GM12878 (cell line): ENCODE measurements around the gene PFKL. TPM values are rescaled to one million over a fixed set of nuclear protein-coding genes. Genes with fewer than 3 reads are reported as not detected.
A peak's percentile ranks its signal among the peaks of the same experiment; 100 is the strongest.

Experiments
- ATAC-seq: fragments of 200-7000 bp; cut with Tn5 transposase; 3 replicates; pipeline ENCODE4 v1.9.1; 2020; ENCODE audit warnings: mild to moderate bottlenecking, moderate library complexity
- BruUV-seq: library from RNA; stranded (reverse); fragments of 400-500 nt; replicated peaks from 2 replicates; lab custom pipeline; 2021; lab: Mats Ljungman, UMichigan
- CTCF ChIA-PET: fragments of 300-600 bp; sonication (Branson Sonifier 250); formaldehyde crosslinking; extraction: SDS; loops from one replicate; lab custom pipeline; 2021; ENCODE audit warnings: inconsistent platforms; lab: Yijun Ruan, JAX
- POLR2A ChIA-PET: fragments of 350-600 bp; formaldehyde crosslinking; extraction: SDS; loops from one replicate; lab custom pipeline; 2021; ENCODE audit warnings: inconsistent platforms; lab: Charles Lee
- RAD21 ChIA-PET: fragments of 300-600 bp; sonication (Branson Sonifier 250); formaldehyde crosslinking; loops from one replicate; lab custom pipeline; 2023; ENCODE audit warnings: antibody characterized with exemption; ENCODE audit not compliant: unreplicated experiment; lab: Charles Lee
- SMC1A ChIA-PET: fragments of 300-600 bp; sonication (Branson Sonifier 250); formaldehyde crosslinking; loops from one replicate; lab custom pipeline; 2023; ENCODE audit not compliant: unreplicated experiment, uncharacterized antibody; lab: Charles Lee
- DNase-seq: peaks from one replicate; pipeline ENCODE4 v3.0.0-alpha.2; 2011; ENCODE audit warnings: low read depth, low spot score
- FAIRE-seq: peaks from 3 replicates; lab custom pipeline; 2011; peaks lifted over from hg19 to GRCh38; lab: Jason Lieb, UNC
- H2AFZ ChIP-seq: 2 replicates; pipeline ENCODE4 v1.6.0; 2011; ENCODE audit warnings: low read depth, low read length, control low read depth; ENCODE audit not compliant: control insufficient read depth
- H3K27ac ChIP-seq: 2 replicates; pipeline ENCODE4 v1.5.1; 2011; ENCODE audit warnings: control low read depth; ENCODE audit not compliant: control insufficient read depth, insufficient read depth
- H3K27me3 ChIP-seq, 2 experiments: replicated peaks in 1 of 2; 2 replicates each; pipeline versions ENCODE4 v1.6.0 to v1.6.1; 2011; ENCODE audit warnings: low read length in 1 of 2; ENCODE audit not compliant: control insufficient read depth in 2 of 2, insufficient read depth in 2 of 2
- H3K36me3 ChIP-seq, 2 experiments: 2 replicates each; pipeline ENCODE4 v1.5.1; 2011; ENCODE audit warnings: low read length in 1 of 2; ENCODE audit not compliant: control insufficient read depth in 2 of 2, insufficient read depth in 2 of 2
- H3K4me1 ChIP-seq: 2 replicates; pipeline ENCODE4 v1.6.1; 2011; ENCODE audit warnings: mild to moderate bottlenecking, low read length, moderate library complexity, mixed read lengths; ENCODE audit not compliant: control insufficient read depth, insufficient read depth
- H3K4me2 ChIP-seq: 2 replicates; pipeline ENCODE4 v1.6.0; 2011; ENCODE audit warnings: control low read depth; ENCODE audit not compliant: control insufficient read depth, insufficient read depth
- H3K4me3 ChIP-seq: fragments of 200-600 bp; sonication (generic); 2 replicates; pipeline ENCODE4 v1.5.1; 2016
- H3K79me2 ChIP-seq: 2 replicates; pipeline ENCODE4 v1.6.0; 2011; ENCODE audit warnings: low read length; ENCODE audit not compliant: control insufficient read depth, insufficient read depth
- H3K9ac ChIP-seq: 2 replicates; pipeline ENCODE4 v1.8.0; 2011; ENCODE audit warnings: low read length, control low read depth, mixed read lengths; ENCODE audit not compliant: control insufficient read depth, insufficient read depth
- H3K9me3 ChIP-seq: replicated peaks from 3 replicates; pipeline ENCODE4 v1.5.1; 2011; ENCODE audit warnings: mild to moderate bottlenecking, low read length; ENCODE audit not compliant: control insufficient read depth, insufficient read depth
- H4K20me1 ChIP-seq: 2 replicates; pipeline ENCODE4 v1.6.0; 2011; ENCODE audit not compliant: control insufficient read depth, insufficient read depth
- CBX3 ChIP-seq: fragments of 200-600 bp; sonication (generic); IDR thresholded peaks from 2 replicates; pipeline ENCODE4 v1.6.1; 2016; ENCODE audit warnings: low read depth, borderline replicate concordance
- EGR1 ChIP-seq, 2 experiments: IDR thresholded peaks; 1 replicate in 1 of 2; 2 replicates in 1 of 2; pipeline ENCODE4 v1.6.1; 2011 to 2012; ENCODE audit warnings: low read depth in 2 of 2, low read length in 2 of 2, borderline replicate concordance in 1 of 2, mild to moderate bottlenecking in 1 of 2, moderate library complexity in 1 of 2
- NFIC ChIP-seq: IDR thresholded peaks from 2 replicates; pipeline ENCODE4 v1.6.1; 2012; ENCODE audit warnings: low read depth, mild to moderate bottlenecking, inconsistent platforms, low read length, moderate library complexity
- NKRF ChIP-seq: fragments of 450-650 bp; conservative IDR thresholded peaks from 2 replicates; pipeline ENCODE4 v1.6.1; 2017; ENCODE audit warnings: mild to moderate bottlenecking, moderate library complexity
- RUNX3 ChIP-seq: IDR thresholded peaks from 2 replicates; pipeline ENCODE4 v1.6.1; 2012; ENCODE audit warnings: low read length, inconsistent platforms
- WGBS: methylation state at CpG from one replicate; pipeline ENCODE4 v1.1.6; 2016; ENCODE audit warnings: low lambda C conversion rate; ENCODE audit not compliant: insufficient replicate concordance, insufficient coverage; ENCODE audit errors: missing lambda C conversion rate; 5-methylcytosine and 5-hydroxymethylcytosine counted together
- in situ Hi-C: fragments of 300-500 bp; cut with MboI; formaldehyde crosslinking; loops from 9 replicates; pipeline ENCODE4 v1.14.3; 2018; ENCODE audit warnings: mixed read lengths
- intact Hi-C: fragments of 100-400 bp; cut with micrococcal nuclease; formaldehyde crosslinking; loops from one replicate; pipeline ENCODE4 v1.14.2; 2022; ENCODE audit not compliant: unreplicated experiment
- polyA plus RNA-seq, 11 experiments: library from polyadenylated mRNA; depleted of rRNA in 4 of 11; unstranded in 6 of 11; stranded (reverse) in 5 of 11; fragments of >200 nt; fragmentation: Nextera tagmentation in 4 of 11; fragmentation: Illumina TruSeq in 1 of 11; extraction: Ambion mirVana in 4 of 11; extraction: Trizol in 1 of 11; gene quantifications; 1 replicate in 1 of 11; 2 replicates in 10 of 11; pipeline versions ENCODE4 v1.2.1 to v1.2.3, GENCODE V29; 2011 to 2016; ENCODE audit warnings: inconsistent platforms in 2 of 11, missing spikeins in 2 of 11, low read depth in 1 of 11
- total RNA-seq, 4 experiments: library from RNA; depleted of rRNA in 3 of 4; stranded (reverse); fragments of >200 nt in 3 of 4; fragmentation: Illumina TruSeq in 1 of 4; extraction: Trizol in 1 of 4; gene quantifications; 2 replicates each; pipeline versions ENCODE4 v1.2.1 to v1.2.3, GENCODE V29; 2013 to 2021
- TF ChIP-seq, protein P1 (sequence below): fragments of 450-650 bp; IDR thresholded peaks from 2 replicates; pipeline ENCODE4 v1.6.1; 2016; ENCODE audit warnings: mild to moderate bottlenecking, moderate library complexity, borderline replicate concordance

PFKL gene
- total and polyA plus RNA-seq, 10 of the 15 experiments (the other 5 are each of a cell fraction or from before 2014, with no cell fraction given), result 1.2 to 192 (median 112) TPM

DNA sequence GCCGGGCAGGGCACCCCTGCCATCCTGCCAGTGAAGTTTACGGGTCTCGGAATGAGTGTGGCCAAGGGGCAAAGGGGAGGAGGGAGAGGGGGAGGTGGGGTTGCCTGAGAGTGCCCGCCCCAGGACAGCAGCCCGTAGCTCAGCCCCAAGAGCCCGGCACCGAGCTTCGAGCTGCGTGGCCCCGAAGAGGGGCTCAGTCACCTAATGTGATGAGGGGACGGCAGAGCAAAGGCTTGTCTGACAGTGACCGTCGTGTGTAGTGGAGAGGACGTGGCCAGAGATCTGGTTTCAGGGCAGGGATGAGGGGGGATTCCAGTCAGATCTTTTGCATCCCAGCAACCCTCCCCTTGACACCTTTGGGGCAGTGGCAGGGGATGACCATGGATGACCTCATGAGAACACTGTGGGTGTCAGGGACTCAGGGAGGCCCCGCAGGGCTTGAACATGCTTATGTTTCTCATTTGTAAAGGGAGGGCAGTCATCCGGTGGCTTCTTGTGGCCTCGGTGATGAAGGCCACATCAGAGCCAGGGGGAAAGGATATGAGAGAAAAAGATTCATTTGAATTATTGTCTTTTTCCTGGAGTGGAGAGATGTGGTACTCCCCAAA is 52.5 kb downstream of the PFKL start:
- no peak overlapping the region for H3K4me3 ChIP-seq
- FAIRE-seq (no peak), DNase-seq (no peak), ATAC-seq (no peak; the same call in 2 of the 3 replicates)
- no peak overlapping the region for H2AFZ ChIP-seq
- RAD21 ChIA-PET, result no interaction called here
- H3K79me2 ChIP-seq, result peaks cover 15% of the 10 kb centered on the region
- H4K20me1 ChIP-seq, result no peaks in the 10 kb centered on the region
- POLR2A ChIA-PET, result no interaction called here
- CTCF ChIA-PET, result interaction anchor here (1.3 kb wide), 1 partner anchor 12 kb away, joined by 3 read pairs; no protein-coding TSS in a partner anchor
- no peak overlapping the region; the same call in 1 of the 2 replicates for H3K4me2 ChIP-seq
- H3K27ac ChIP-seq, result no peak overlapping the region
- no peak for TF ChIP-seq NKRF
- peak; percentile 46 for TF ChIP-seq RUNX3
- TF ChIP-seq NFIC, result 0 out of 2 replicates have a peak, but pooled peaks have one; percentile 9
- TF ChIP-seq CBX3, result no peak
- no peak for TF ChIP-seq EGR1 (IDR thresholded peaks at IDR 0.05; ENCODE audit: borderline replicate concordance in 1 of 2, low read depth in 2 of 2, low read length in 2 of 2)
- TF ChIP-seq, protein P1, sequence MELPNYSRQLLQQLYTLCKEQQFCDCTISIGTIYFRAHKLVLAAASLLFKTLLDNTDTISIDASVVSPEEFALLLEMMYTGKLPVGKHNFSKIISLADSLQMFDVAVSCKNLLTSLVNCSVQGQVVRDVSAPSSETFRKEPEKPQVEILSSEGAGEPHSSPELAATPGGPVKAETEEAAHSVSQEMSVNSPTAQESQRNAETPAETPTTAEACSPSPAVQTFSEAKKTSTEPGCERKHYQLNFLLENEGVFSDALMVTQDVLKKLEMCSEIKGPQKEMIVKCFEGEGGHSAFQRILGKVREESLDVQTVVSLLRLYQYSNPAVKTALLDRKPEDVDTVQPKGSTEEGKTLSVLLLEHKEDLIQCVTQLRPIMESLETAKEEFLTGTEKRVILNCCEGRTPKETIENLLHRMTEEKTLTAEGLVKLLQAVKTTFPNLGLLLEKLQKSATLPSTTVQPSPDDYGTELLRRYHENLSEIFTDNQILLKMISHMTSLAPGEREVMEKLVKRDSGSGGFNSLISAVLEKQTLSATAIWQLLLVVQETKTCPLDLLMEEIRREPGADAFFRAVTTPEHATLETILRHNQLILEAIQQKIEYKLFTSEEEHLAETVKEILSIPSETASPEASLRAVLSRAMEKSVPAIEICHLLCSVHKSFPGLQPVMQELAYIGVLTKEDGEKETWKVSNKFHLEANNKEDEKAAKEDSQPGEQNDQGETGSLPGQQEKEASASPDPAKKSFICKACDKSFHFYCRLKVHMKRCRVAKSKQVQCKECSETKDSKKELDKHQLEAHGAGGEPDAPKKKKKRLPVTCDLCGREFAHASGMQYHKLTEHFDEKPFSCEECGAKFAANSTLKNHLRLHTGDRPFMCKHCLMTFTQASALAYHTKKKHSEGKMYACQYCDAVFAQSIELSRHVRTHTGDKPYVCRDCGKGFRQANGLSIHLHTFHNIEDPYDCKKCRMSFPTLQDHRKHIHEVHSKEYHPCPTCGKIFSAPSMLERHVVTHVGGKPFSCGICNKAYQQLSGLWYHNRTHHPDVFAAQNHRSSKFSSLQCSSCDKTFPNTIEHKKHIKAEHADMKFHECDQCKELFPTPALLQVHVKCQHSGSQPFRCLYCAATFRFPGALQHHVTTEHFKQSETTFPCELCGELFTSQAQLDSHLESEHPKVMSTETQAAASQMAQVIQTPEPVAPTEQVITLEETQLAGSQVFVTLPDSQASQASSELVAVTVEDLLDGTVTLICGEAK, result no peak
- H3K27me3 ChIP-seq, result no peaks in the 10 kb centered on the region; a peak in 1 of 4 replicates
- BruUV-seq, result no TSS peak
- no peak overlapping the region for H3K9ac ChIP-seq
- intact Hi-C loops, result no loop called here
- H3K4me1 ChIP-seq, result peaks cover 22% of the 10 kb centered on the region
- SMC1A ChIA-PET, result no interaction called here
- no peaks in the 10 kb centered on the region; the same call in 2 of the 3 replicates for H3K9me3 ChIP-seq
- in situ Hi-C loops, result loop anchor here (5.0 kb wide), 1 partner anchor 75 kb away; no protein-coding TSS in a partner anchor
- no peaks in the 10 kb centered on the region; a peak in 1 of 4 replicates for H3K36me3 ChIP-seq
- WGBS, result 76% methylated on average over 14 of the region's 17 CpGs
